G401 (cell line): Measurements from ENCODE around the gene FYB1. TPM values are rescaled to one million over a fixed set of nuclear protein-coding genes. Genes with fewer than 3 reads are reported as not detected.
"Not testable (repeated sequence)": the region's sequence is repeated elsewhere in the genome, so short reads cannot be mapped to it uniquely, and the experiment has no call there.

Source experiments
- DNase-seq: peaks from one replicate; pipeline ENCODE4 v3.0.0-alpha.2; 2015; ENCODE audit warnings: low spot score
- in situ Hi-C: cut with HindIII; loops from 2 replicates; pipeline ENCODE4 v1.10.0; 2016; ENCODE audit warnings: low sequenced_read_pairs, mixed read lengths
- total RNA-seq: library from RNA; depleted of rRNA; stranded (reverse); fragments of >200 nt; shearing (Covaris generic); gene quantifications from 2 replicates; pipeline ENCODE4 v1.2.3, GENCODE V29; 2014

FYB1 gene
- total RNA-seq, 1 experiment from 2014 or later = not detected

- in situ Hi-C loops = no loop called here
- no peak for DNase-seq
Measured at GRCh38 chr5:39192450-39193160, 26.8 kb downstream of the FYB1 start.

GRCh38 chr5:39191216-39191615 lies 28.1 kb downstream of the FYB1 start:
- DNase-seq = no peak
- in situ Hi-C loops = no loop called here

DNA sequence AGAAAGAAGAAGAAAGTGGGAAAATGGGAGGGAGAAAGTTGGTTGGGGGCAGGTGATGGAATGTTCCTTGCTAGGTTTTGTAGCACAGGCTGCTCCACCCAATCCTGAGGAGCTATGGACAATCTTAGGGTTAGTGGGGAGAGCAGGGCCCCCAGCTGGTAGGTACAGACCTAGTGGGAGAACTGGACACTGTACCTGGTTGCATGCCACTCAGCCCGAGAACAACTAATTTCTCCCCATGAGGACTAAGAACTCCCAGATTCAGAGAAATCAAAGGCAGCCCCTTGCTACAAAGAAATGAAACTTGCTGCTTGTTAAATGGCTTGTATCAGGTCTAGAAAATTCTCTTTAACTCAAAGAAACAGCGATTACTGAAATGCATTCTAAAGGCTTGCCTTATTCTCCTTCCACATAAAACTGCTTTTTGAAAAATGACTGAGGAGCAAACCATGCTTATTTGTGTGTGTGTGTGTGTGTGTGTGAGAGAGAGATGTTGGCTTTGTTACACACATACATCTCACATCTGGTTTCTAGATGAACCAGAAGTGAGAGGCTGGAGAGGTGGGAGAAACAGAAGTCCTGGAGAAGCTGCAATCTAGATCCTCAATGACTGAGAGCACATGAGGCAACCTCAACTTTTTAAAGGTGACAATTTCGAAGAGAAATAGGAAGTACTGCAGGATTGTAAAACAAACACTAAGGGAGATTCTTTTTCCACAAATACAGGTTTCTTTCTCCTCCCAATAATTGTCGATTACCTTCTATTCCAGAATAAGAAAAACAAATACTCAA lies 28.9 kb downstream of the FYB1 start:
- no peak for DNase-seq
- in situ Hi-C loops = no loop called here

DNA sequence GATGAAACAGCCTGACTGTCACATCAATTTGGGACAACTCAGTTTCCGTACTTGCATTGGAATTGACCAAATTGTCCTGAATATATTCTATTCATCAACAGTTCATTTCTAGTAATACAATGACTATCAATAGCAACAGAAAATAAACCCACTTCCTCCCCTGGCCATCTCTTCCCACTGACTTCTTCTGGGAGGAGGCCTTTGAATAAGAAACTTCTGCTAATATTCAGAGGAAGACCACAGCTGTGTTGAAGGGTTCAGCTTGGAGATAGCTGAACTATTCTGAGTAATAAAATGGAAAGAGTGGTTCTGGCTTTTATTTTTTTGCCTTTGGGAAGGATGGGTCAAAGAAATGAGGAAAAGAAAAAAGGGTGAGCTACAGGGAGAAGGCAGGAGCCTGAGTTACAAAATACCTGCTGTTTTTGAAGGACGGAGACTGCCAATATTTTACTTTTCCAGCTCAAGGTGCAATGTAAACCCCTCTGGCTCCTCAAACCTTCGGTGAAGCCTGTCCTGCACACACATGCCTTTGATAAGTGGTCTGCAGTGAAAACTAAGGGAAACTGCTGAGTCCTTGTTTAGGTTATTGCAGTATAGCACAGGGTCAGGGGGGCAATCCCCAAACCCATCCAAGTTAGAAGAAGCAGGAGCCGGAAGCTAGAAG lies 29.9 kb downstream of the FYB1 start:
- DNase-seq = no peak
- in situ Hi-C loops = no loop called here

- in situ Hi-C loops = no loop called here
- DNase-seq = no peak
Measured at GRCh38 chr5:39187831-39188731, 31.3 kb downstream of the FYB1 start.

GRCh38 chr5:39186722-39187539 lies 32.4 kb downstream of the FYB1 start:
- in situ Hi-C loops = no loop called here

GRCh38 chr5:39186289-39186688 lies 33.1 kb downstream of the FYB1 start:
- in situ Hi-C loops = no loop called here
- DNase-seq = no peak

More at GRCh38 chr5:39186722-39187539, 32.4 kb downstream of the FYB1 start:
- no peak for DNase-seq

GRCh38 chr5:39185761-39186160 lies 33.6 kb downstream of the FYB1 start:
- in situ Hi-C loops = no loop called here
- no peak for DNase-seq

DNA sequence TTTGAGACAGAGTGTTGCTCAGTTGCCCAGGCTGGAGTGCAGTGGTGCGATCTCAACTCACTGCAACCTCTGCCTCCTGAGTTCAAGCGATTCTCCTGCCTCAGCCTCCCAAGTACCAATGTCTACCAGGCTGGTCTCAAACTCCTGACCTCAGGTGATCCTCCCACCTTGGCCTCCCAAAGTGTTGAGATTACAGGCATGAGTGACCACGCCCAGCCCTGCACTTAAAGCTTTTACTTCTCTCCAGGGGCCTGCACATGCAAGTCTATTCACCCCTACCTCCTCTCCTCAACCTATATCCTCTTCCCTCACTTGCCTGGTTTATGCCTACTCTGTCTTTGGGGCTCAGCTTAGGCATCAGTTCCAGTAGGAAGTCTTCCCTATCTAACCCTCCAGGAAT lies 39.8 kb downstream of the FYB1 start:
- DNase-seq, in situ Hi-C loops: not testable (repeated sequence)

DNA sequence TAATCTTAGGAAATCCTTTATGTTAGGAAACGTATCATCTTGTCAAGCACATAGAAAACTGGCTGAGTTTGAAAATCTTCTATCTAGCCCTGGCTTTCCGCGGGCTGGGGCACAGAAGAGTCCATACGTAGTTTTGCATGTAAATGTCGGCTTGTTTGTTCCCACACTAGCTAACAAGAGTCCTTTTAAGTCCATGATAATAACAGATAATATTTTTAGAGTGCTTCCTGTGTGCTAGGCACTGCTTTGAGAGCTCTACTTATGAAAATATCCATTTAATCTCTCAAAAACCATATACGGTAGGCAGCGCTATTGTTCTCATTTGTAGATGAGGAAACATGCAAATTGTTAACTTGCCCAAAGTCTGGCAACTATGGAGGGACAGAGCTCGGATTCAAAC lies 40.5 kb downstream of the FYB1 start:
- no peak for DNase-seq
- in situ Hi-C loops = no loop called here

GRCh38 chr5:39178171-39178570 lies 41.2 kb downstream of the FYB1 start:
- DNase-seq = no peak
- in situ Hi-C loops = no loop called here

GRCh38 chr5:39177631-39177964 lies 41.8 kb downstream of the FYB1 start:
- in situ Hi-C loops = no loop called here
- no peak for DNase-seq

DNA sequence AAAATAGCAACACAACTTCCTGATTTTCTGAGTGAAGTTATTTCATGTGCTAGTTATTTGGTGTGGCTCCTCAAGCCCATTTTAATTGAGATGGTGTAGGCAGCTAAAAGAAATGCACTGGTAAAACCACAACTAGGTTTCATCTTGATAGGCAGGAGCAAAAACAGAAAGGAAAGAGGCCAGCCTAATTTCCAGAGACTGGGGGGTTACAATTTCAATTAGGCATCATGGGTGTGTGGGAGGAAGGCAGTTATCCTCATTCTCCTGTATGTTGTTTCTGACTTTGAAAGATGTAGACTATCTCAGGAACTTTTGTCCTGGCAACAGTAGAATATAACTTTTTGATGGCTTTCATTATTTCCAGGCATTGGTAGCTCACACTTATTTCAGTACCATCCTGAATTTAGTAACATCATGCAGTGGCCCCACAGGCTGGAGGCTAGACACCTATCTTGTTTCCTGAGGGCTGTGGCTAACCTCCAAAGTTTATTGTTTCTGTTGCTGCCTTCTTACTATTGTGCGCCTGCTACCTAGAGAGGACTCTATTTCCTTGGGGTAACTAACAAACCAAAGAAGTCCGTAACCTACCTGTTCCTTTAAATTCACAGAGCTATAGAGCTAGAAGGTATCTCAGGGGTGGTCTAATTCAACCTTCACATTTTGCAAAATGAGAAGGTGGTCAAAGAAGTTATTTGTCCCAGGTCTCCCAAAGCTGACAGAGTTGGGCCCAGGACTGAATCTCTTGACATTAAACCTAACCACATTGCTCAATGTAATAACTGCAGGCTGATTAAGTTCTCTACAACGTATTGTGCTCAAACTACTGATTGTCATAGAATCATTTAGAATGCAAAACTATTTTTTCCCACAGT lies 42.4 kb downstream of the FYB1 start:
- no peak for DNase-seq
- in situ Hi-C loops = no loop called here

DNA sequence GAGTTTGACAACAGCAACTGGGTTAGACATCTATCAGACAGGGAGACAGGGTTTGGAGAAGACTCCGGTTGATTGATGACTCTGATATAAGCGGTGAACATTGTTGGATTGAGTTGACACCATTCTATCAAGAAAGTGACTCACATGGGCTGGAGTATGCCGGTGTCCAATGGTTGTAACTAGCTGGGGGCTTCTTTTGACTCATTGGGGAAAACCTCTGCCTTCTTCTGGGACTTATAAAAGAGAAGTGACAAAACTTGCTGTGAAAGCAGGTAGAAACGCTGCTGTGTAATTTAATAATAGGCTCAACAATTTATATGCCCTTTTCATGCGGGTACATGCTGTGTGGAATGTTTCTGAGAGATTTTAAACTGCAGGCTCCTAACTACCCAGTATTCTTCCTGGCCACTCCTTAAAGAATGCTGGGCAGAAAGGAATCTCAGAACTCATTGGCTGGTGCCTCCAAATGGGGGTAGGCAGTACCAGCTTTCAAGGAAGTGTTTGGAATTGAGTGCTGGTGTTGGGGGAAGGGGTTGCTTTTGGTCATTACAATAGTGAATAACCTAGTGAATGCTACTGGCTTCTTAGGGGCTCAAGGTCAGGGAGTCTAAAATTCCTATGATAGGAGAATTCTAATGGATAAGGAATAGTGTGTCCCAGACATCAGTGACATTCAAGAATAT lies 43.9 kb downstream of the FYB1 start:
- in situ Hi-C loops = no loop called here
- no peak for DNase-seq

- no peak for DNase-seq
- in situ Hi-C loops = no loop called here
Measured at GRCh38 chr5:39173069-39173468, 46.3 kb downstream of the FYB1 start.

GRCh38 chr5:39172593-39172992 lies 46.8 kb downstream of the FYB1 start:
- DNase-seq = no peak
- in situ Hi-C loops = no loop called here

DNA sequence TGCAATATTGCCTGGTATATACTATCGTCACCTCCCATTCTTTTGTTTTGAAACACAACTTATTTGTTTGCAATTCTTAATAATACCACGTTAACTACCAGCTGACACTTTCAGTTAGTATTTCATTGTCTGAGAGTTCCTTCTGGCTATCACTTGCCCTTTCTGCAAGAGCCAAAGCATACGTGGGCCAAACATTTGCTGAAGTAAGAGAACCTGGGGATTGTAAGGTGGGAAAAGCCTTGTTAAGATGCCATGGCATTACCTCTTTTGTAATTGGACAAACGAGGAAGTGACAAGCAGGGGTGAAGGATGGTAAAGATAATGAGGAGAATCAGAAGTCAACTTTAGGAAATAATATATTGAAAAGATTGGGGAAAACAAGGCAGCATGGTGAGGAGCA lies 47.7 kb downstream of the FYB1 start:
- in situ Hi-C loops = no loop called here
- DNase-seq = no peak
